ENCODE results near the gene KMT2E.

KMT2E gene

DNA sequence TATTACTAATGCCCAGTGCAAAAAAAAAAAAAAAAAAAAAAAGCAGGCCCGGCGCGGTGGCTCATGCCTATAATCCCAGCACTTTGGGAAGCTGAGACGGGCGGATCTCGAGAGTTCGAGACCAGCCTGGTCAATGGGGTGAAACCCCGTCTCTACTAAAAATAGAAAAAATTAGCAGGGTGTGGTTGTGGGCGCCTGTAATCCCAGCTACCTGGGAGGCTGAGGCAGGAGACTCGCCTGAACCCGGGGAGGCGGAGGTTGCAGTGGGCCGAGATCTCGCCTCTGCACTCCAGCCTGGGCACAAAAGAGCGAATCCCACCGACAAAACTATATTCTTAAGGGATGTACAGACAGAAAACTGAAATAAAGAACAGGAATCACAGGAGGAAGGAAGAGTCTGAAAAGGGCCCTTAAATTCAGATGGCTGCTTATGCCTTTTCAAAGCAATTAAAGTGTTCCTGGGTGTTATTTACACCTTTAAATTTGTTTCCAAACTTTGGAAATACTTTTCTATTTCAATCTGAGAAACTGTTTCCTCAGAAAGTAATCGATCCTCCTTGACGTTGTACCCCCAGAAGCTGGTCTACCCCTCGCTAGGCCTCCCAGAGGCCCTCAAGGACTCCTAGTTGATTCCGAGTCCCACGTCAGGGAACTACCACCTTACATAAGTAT, 2.0 kb upstream of the KMT2E start:
- TF ChIP-seq TAF1 (IDR thresholded peaks at IDR 0.05; ENCODE audit: borderline replicate concordance, low read depth, low read length) (no peak), POLR2AphosphoS5 (IDR thresholded peaks at IDR 0.05; ENCODE audit: low read depth, low read length) (no peak), POLR2A (IDR thresholded peaks at IDR 0.05; ENCODE audit: low read depth, low read length) (no peak)
- FAIRE-seq (no peak), DNase-seq (ENCODE audit: insufficient read length) (no peak)

DNA sequence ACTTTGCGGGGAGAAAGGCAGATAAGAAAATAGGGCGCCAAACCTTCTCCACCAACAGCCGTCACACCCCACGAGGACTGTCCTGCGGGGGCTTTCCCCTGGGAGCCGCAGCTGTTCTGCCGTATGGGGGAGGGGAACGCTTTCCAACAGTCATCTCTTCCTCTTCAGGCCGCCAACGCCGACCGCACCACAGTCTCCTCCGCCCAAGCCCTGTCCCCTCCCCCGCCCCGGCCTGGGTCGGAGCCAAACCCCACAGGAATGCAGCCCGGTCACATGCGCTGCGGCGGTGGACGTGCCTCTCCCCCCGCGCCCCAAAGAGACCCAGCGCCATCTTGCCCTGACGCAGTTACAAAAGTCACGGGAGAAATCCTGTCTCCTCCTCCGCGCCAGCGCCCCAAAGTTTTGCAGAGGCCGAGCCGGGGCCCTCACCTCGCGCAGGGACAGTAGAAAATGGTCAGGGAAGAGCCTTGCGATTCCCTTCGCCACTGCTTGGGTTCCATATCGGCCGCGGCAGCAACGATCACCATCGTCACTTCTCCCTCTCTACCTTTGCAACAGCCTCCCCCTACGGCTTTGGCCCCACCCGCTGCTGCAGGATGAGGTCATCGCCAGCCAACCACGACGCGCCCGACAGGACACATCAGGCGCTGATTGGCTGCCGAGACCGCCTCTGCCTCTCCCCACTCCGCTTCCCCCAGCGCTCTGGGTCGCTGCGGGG, 1.3 kb upstream of the KMT2E start:
- DNase-seq (ENCODE audit: insufficient read length), result peak; percentile 86
- peak; percentile 78 for TF ChIP-seq POLR2AphosphoS5 (IDR thresholded peaks at IDR 0.05; ENCODE audit: low read depth, low read length)
- TF ChIP-seq TAF1 (IDR thresholded peaks at IDR 0.05; ENCODE audit: borderline replicate concordance, low read depth, low read length), result peak; percentile 84
- TF ChIP-seq POLR2A (IDR thresholded peaks at IDR 0.05; ENCODE audit: low read depth, low read length), result peak; percentile 66
- FAIRE-seq, result peak; percentile 94

DNA sequence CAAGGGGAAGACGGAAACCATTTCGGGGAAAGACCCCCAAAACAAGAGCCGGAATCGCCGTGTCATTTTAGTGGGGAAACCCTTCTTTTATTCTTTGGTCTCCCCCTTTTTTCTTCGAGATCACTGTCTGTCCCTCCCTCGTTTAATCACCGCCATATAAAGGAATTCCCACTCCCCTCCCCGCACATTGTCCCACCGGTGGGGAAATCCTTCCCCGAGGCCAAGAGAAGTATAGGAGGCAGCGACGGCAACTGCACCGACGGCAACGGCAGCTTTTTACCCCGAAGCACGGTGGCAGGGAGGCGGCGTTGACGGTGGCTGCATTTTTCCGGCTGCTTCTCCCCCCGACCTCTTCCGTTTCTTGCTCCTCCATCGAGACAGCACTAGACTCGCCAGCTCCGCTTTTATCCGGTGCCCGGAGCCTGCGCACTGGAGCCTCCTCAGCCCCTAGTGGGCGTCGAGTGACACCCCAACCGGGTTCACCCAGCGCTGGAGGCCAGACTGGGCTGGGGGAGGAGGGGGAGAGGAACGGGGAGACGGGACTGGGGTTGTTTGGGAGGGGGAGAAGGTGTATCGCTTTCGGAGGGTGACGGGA, 687 bp upstream of the KMT2E start:
- FAIRE-seq, result no peak
- peak; percentile 69 for DNase-seq (ENCODE audit: insufficient read length)
- TF ChIP-seq POLR2A (IDR thresholded peaks at IDR 0.05; ENCODE audit: low read depth, low read length), result peak; percentile 96
- peak; percentile 72; the same call in 1 of the 2 replicates for TF ChIP-seq TAF1 (IDR thresholded peaks at IDR 0.05; ENCODE audit: borderline replicate concordance, low read depth, low read length)
- peak; percentile 97 for TF ChIP-seq POLR2AphosphoS5 (IDR thresholded peaks at IDR 0.05; ENCODE audit: low read depth, low read length)

DNA sequence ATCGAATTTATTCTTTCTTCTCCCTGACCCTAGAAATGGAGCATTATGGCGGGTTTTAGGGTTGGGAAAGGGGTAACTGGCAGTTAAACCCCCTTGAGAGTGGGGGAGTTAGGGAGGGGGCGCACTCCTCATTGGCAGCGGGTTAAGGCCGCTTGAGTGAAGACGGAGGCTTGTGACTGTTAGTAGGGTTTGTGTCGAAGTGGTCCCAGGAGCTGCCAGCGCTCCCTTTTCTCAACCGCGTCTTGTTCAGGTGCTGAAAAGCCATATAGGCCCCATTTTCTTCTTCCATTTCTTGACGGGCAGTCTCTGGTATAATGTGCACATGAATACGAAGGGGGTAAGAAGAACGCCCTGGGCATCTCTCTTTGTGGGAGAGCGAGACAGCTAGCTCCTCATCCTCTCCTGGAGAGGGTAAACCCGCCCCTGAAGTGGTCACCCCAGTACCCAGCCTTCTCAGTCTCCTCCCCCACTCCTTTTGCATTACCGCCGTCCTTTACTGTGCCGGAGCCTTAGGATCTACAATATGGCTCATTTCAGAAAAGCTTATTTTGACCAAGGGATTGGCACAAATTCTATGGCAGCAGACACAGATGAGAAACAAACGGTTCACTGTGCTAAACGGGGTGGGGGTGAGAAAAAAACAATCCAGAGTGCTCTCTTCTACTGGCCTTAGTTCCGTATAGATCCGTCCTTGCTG, 836 bp downstream of the KMT2E start:
- FAIRE-seq (no peak), DNase-seq (ENCODE audit: insufficient read length) (peak; percentile 24)
- 0 out of 2 replicates have a peak, but pooled peaks have one; percentile 43 for TF ChIP-seq POLR2AphosphoS5 (IDR thresholded peaks at IDR 0.05; ENCODE audit: low read depth, low read length)
- TF ChIP-seq TAF1 (IDR thresholded peaks at IDR 0.05; ENCODE audit: borderline replicate concordance, low read depth, low read length), result peak; percentile 51; the same call in 1 of the 2 replicates
- TF ChIP-seq POLR2A (IDR thresholded peaks at IDR 0.05; ENCODE audit: low read depth, low read length), result peak; percentile 50

DNA sequence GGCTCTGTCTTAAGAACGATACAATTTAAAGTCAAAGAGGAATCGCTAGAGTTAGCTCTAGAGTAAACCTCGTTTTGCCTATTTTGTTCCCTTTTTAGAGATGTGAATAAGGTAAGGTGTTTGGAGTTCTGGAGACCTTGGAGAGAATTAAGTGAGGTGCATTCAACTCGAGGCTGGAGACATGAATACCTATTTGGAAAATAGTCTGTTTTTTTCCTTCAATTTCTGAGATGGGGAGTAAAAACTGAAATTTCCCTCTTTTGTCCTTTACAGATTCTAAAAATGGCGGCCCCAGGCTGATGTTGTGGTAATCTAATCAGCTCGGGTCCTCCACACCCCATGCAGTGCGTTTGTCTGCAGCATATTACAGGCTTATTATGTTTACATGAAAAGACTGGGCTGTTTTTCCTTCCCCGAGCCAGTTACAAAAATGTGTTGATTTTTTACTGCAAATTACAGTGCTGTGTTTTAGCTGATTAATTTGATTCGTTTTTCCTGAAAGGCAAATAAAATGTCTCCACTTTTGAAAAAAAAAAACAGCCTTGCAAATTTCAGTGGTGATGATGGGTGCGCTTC, 1.5 kb downstream of the KMT2E start:
- DNase-seq (ENCODE audit: insufficient read length) (no peak), FAIRE-seq (no peak)

DNA sequence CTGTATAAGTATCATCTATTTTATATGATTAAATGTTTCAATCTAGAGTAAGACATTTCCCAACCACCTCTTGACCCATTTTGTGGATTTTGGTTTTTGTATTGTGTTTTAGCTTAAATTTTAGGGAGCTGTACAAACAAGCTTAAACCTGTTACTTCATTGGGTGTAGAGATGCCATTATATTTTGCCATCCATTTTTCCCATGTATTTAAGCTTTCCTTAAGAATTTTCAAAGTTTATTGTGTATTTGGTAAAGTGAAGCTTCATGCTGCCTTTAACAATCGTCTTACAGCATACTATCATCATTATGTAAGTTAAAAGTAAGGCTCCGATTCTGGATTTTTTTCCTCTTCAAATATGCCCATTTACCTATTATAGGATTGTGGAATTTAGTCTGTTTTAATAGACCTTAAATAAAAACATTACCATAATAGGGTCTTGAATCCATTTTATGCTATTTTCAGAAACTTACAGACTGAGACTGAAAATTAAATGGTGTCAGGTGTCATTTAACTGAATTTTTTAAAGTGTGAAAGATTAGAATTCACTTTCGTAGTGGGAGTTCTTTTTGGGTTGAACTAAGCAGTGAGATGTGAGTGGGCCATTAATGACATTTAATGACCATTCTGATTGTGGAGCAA, 2.2 kb downstream of the KMT2E start:
- no peak for TF ChIP-seq POLR2AphosphoS5 (IDR thresholded peaks at IDR 0.05; ENCODE audit: low read depth, low read length)
- TF ChIP-seq TAF1 (IDR thresholded peaks at IDR 0.05; ENCODE audit: borderline replicate concordance, low read depth, low read length), result no peak
- no peak for TF ChIP-seq POLR2A (IDR thresholded peaks at IDR 0.05; ENCODE audit: low read depth, low read length)
- FAIRE-seq (no peak), DNase-seq (ENCODE audit: insufficient read length) (no peak)

More for the DNA sequence above, 1.5 kb downstream of the KMT2E start:
- no peak for TF ChIP-seq POLR2AphosphoS5 (IDR thresholded peaks at IDR 0.05; ENCODE audit: low read depth, low read length)

DNA sequence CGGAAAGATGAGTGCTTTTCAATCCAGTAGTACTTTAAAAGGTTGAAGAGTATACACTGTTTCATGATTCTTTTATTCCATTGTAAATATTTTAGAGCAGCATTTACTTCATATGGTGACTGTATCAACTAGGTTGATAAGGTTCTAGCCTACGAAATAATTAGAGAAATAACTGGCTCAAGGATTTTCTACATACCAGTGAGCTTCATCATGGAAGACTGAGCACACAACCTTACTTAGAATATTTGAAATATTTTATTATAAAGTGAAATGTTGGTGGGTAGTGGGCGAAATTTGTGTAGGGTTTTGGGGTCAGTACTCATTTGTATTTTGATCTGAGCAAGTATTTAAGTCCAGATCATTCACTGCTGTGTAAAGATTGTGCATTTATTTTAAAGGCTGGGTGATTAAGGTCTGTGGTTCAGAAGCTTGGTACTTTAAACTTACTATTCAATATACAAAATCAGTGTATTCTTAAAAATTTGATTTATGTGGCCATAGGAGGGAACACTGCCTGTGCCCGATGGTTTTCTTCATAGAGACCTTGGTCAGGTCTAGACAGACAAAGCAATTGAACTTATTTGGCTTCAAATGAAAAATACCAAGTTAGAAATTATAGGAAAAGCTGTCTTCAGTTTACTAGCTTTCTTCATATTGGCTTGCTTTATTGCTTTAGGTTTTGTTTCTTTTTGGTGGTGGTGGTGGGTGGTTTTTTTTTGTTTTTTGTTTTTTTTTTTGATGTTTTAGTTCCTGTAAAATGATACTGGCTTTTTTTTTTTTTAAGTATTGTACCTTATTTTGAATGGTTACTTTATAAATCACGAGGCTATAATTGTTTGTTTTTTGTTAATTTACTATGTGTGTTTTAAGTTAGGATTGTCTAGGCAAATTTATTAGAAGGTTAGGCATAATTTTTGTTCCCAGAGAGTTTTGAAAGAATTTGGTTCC, 3.0 kb downstream of the KMT2E start:
- FAIRE-seq, result no peak
- no peak for TF ChIP-seq POLR2A (IDR thresholded peaks at IDR 0.05; ENCODE audit: low read depth, low read length)
- TF ChIP-seq TAF1 (IDR thresholded peaks at IDR 0.05; ENCODE audit: borderline replicate concordance, low read depth, low read length), result no peak
- no peak for TF ChIP-seq POLR2AphosphoS5 (IDR thresholded peaks at IDR 0.05; ENCODE audit: low read depth, low read length)
- no peak for DNase-seq (ENCODE audit: insufficient read length)

DNA sequence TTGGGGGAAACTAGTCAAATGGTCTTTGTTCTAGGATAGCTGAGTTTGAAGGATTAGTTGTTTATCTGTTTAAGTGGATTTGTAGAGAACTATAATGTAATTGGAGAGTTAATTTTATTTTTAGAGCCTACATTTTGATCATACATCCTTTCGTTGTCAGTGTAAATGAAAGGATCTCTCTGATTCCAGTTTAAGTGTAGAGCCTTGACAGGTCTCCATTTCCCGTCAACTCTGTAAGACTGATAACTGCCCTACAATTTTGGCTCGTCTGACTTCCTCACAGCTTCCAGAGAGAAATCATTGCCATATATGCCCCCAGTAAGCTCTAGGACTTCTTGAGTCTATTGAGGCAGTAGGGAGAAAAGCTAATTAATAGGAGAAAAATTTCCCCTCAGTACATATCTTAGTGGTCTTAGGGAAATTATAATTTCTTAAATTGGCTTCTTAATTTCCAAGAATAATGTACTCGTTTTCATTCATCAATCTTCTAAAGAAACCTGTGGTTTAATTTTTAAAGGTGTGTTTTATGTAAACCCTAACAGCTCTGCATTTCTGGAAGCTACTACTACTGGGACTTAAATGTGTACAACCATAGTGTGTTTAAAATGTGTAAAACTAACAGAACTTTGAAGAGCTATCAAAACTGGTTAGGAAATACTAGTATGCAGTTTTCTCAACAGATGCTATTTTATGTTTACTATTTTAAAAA, 3.8 kb downstream of the KMT2E start:
- TF ChIP-seq POLR2A (IDR thresholded peaks at IDR 0.05; ENCODE audit: low read depth, low read length) (no peak), POLR2AphosphoS5 (IDR thresholded peaks at IDR 0.05; ENCODE audit: low read depth, low read length) (no peak), TAF1 (IDR thresholded peaks at IDR 0.05; ENCODE audit: borderline replicate concordance, low read depth, low read length) (no peak)
- DNase-seq (ENCODE audit: insufficient read length) (no peak), FAIRE-seq (no peak)

DNA sequence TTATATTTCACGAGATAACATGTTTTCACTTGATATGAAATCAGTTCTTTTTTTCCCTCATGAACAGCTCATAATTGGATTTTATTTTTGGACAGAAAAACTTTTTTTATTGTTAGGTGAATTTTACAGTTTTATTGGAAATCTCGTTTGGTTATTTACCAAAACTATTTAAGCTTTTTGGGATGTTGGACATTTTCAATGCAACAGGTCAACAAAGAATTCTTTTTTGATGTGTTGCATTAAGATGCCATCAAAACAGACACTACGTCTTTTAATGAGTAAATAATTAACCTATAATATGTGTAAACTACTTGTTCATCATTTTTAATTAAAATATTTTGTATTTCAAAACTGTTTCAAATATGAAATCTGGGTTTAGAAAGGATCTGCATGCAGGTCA, 5.3 kb downstream of the KMT2E start:
- TF ChIP-seq TAF1 (IDR thresholded peaks at IDR 0.05; ENCODE audit: borderline replicate concordance, low read depth, low read length) (no peak), POLR2A (IDR thresholded peaks at IDR 0.05; ENCODE audit: low read depth, low read length) (no peak), POLR2AphosphoS5 (IDR thresholded peaks at IDR 0.05; ENCODE audit: low read depth, low read length) (no peak)
- FAIRE-seq, result no peak
- no peak for DNase-seq (ENCODE audit: insufficient read length)

All from GM12892 (cell line).